Endothelial cell (in vitro differentiated cells): ENCODE measurements around the gene SVOPL. TPM values are rescaled to one million over a fixed set of nuclear protein-coding genes. Genes with fewer than 3 reads are reported as not detected.

ENCODE experiments used
- DNase-seq: peaks from one replicate; pipeline ENCODE4 v3.0.0; 2021; ENCODE audit warnings: low spot score
- H3K27ac Mint-ChIP-seq: one replicate; pipeline ENCODE4 v1.8.0; 2021; ENCODE audit warnings: mixed read lengths, inconsistent platforms; ENCODE audit not compliant: unreplicated experiment
- H3K27me3 Mint-ChIP-seq: one replicate; pipeline ENCODE4 v1.8.0; 2021; ENCODE audit warnings: mild to moderate bottlenecking, moderate library complexity, mixed read lengths, inconsistent platforms; ENCODE audit not compliant: unreplicated experiment
- H3K36me3 Mint-ChIP-seq: one replicate; pipeline ENCODE4 v1.8.0; 2021; ENCODE audit warnings: mild to moderate bottlenecking, low read depth, mixed read lengths, inconsistent platforms; ENCODE audit not compliant: unreplicated experiment
- H3K4me1 Mint-ChIP-seq: one replicate; pipeline ENCODE4 v1.8.0; 2021; ENCODE audit warnings: mild to moderate bottlenecking, mixed read lengths, inconsistent platforms; ENCODE audit not compliant: unreplicated experiment
- H3K4me3 Mint-ChIP-seq: one replicate; pipeline ENCODE4 v1.8.0; 2021; ENCODE audit warnings: mild to moderate bottlenecking, mixed read lengths, inconsistent platforms; ENCODE audit not compliant: unreplicated experiment
- H3K9me3 Mint-ChIP-seq: one replicate; pipeline ENCODE4 v1.8.0; 2021; ENCODE audit warnings: mixed read lengths, inconsistent platforms; ENCODE audit not compliant: unreplicated experiment
- total RNA-seq: library from RNA; stranded (reverse); fragmentation: NEBNext Ultra II Directional; extraction: Animal tissue kit (Norgen Biotek cat#: 25700); gene quantifications from one replicate; pipeline ENCODE4 v1.2.1, GENCODE V29; 2021; ENCODE audit not compliant: unreplicated experiment
- TF ChIP-seq, protein P1 (sequence below): fragments of 200-600 bp; sonication (generic); IDR thresholded peaks from one replicate; pipeline ENCODE4 v1.5.0; 2021; ENCODE audit warnings: antibody characterized with exemption; ENCODE audit not compliant: unreplicated experiment

SVOPL gene
- total RNA-seq, 1 donor from 2014 or later = not detected

DNA sequence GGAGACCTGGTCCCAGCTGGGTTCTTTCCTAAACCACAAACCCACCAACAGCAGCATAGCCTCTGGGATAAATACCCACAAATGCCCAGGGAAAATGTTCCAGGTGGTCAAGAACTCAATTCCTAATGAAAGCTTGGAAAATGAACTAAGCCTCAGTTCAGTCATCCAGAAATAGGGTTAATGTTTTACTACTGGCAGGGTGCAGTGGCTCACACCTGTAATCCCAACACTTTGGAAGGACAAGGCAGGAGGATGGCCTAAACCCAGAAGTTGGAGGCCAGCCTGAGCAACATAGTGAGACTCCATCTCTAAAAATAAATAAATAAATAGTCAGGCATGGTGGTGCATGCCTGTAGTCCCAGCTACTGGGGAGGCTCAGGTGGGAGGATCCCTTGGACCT is 82.2 kb downstream of the SVOPL start:
- Mint-ChIP-seq H3K9me3 (no peaks in the 10 kb centered on the region), H3K36me3 (no peaks in the 10 kb centered on the region), H3K4me1 (no peaks in the 10 kb centered on the region), H3K27me3 (no peaks in the 10 kb centered on the region), H3K4me3 (no peak overlapping the region), H3K27ac (no peak overlapping the region)
- TF ChIP-seq, protein P1, sequence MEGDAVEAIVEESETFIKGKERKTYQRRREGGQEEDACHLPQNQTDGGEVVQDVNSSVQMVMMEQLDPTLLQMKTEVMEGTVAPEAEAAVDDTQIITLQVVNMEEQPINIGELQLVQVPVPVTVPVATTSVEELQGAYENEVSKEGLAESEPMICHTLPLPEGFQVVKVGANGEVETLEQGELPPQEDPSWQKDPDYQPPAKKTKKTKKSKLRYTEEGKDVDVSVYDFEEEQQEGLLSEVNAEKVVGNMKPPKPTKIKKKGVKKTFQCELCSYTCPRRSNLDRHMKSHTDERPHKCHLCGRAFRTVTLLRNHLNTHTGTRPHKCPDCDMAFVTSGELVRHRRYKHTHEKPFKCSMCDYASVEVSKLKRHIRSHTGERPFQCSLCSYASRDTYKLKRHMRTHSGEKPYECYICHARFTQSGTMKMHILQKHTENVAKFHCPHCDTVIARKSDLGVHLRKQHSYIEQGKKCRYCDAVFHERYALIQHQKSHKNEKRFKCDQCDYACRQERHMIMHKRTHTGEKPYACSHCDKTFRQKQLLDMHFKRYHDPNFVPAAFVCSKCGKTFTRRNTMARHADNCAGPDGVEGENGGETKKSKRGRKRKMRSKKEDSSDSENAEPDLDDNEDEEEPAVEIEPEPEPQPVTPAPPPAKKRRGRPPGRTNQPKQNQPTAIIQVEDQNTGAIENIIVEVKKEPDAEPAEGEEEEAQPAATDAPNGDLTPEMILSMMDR = no peak
- no peak for DNase-seq

DNA sequence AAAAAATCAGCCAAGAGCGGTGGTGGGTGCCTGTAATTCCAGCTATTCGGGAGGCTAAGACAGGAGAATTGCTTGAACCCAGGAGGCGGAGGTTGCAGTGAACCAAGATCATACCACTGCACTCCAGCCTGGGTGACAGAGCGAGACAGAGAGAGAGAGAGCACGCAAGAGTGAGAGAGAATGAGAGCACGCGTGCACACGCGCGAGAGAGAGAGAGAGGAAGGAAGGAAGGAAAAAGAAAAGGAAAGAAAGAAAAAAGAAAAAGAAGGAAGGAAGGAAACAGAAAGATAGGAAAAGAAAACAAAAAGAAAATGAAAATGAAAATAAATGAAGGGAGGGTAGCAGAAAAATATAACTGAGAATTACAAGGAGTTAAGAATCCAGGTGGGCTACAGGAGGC is 82.7 kb downstream of the SVOPL start:
- H3K4me1 Mint-ChIP-seq = no peaks in the 10 kb centered on the region
- TF ChIP-seq, protein P1 = no peak
- no peaks in the 10 kb centered on the region for H3K9me3 Mint-ChIP-seq
- H3K27me3 Mint-ChIP-seq = no peaks in the 10 kb centered on the region
- no peak for DNase-seq
- H3K27ac Mint-ChIP-seq = no peak overlapping the region
- no peaks in the 10 kb centered on the region for H3K36me3 Mint-ChIP-seq
- H3K4me3 Mint-ChIP-seq = no peak overlapping the region

DNA sequence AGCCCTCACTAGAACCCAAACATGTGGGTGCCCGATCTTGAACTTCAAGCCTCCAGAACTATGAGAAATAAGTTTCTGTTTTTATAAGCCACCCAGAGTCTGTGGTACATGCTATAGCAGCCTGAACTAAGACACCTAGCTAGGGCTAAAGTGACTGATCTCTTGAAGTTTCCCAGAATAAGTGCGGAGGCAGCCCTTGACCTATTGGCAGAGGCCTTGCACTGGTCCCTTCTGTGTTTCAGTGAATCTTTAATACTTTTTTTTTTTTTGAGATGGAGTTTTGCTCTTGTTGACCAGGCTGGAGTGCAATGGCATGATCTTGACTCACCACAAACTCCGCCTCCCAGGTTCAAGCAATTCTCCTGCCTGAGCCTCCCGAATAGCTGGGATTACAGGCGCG is 85.1 kb downstream of the SVOPL start:
- H3K27me3 Mint-ChIP-seq = no peaks in the 10 kb centered on the region
- no peak for DNase-seq
- H3K27ac Mint-ChIP-seq = no peak overlapping the region
- H3K4me1 Mint-ChIP-seq = no peaks in the 10 kb centered on the region
- TF ChIP-seq, protein P1 = no peak
- no peaks in the 10 kb centered on the region for H3K36me3 Mint-ChIP-seq
- H3K9me3 Mint-ChIP-seq = no peaks in the 10 kb centered on the region
- H3K4me3 Mint-ChIP-seq = no peak overlapping the region

DNA sequence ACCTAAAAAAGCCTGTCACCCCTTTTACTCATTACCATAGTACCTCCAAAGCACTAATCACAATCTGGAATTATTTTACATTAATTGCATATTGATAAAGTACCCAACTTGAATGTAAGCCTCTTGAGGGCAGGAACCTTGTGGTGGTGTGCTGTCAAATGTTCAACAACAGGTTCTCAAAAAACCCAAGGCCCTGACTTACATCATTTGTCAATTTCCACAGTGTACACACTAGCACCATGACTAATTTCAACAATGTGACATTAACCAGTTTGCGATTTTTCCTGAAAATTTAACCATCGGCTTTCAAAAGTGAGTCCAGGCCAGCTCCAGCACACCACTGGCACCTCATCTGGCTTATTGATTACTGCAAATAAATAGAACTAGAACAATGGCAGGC is 87.5 kb downstream of the SVOPL start:
- Mint-ChIP-seq H3K27me3 (no peaks in the 10 kb centered on the region), H3K36me3 (no peaks in the 10 kb centered on the region), H3K27ac (no peak overlapping the region), H3K4me3 (no peak overlapping the region), H3K9me3 (no peaks in the 10 kb centered on the region), H3K4me1 (no peaks in the 10 kb centered on the region)
- TF ChIP-seq, protein P1 = no peak
- no peak for DNase-seq

DNA sequence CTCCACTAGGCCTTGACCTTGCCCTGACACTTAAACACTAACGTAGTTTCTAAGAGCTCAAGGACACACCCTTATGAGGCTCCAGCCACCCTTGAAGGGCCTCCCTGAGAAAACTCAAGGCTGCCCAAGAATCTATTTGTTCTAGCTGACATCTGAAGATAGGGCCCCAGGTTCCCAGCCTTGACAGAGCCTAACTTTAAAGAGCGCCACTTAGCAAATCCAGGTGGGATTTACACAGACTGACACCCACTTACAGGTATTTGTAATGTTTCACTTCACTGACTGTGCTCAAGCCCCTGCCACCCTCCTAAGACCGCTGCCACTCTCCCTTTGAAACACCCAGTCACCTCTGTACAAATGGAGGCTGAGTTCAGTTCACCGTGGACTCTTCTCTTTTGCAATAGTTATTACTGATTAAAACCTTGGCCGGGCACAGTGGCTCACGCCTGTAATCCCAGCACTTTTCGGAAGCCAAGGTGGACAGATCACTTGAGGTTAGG is 90.4 kb downstream of the SVOPL start:
- peaks cover 2% of the 10 kb centered on the region for H3K27me3 Mint-ChIP-seq
- TF ChIP-seq, protein P1 = no peak
- no peak for DNase-seq
- H3K36me3 Mint-ChIP-seq = no peaks in the 10 kb centered on the region
- H3K4me1 Mint-ChIP-seq = peaks cover 8% of the 10 kb centered on the region
- H3K9me3 Mint-ChIP-seq = no peaks in the 10 kb centered on the region
- no peak overlapping the region for H3K4me3 Mint-ChIP-seq
- no peak overlapping the region for H3K27ac Mint-ChIP-seq
